HG02870 (cell line): ENCODE data around the gene SRGAP2C.
"Not testable (repeated sequence)": the region's sequence is repeated elsewhere in the genome, so short reads cannot be mapped to it uniquely, and the experiment has no call there.

Experiments
- ATAC-seq: cut with Tn5 transposase; IDR thresholded peaks from one replicate; pipeline ENCODE4 v1.9.1; 2021; ENCODE audit warnings: mild to moderate bottlenecking, moderate library complexity; ENCODE audit not compliant: unreplicated experiment

Gene SRGAP2C

GRCh38 chr1:121226295-121226904 is 41.6 kb downstream of the SRGAP2C start:
- ATAC-seq: not testable (repeated sequence)

- ATAC-seq: not testable (repeated sequence)
Measured at GRCh38 chr1:121226925-121227324, 42.1 kb downstream of the SRGAP2C start.

GRCh38 chr1:121227544-121228330 is 43.0 kb downstream of the SRGAP2C start:
- not testable (repeated sequence) for ATAC-seq

- ATAC-seq: not testable (repeated sequence)
Measured at GRCh38 chr1:121230636-121231035, 45.9 kb downstream of the SRGAP2C start.

GRCh38 chr1:121232445-121233125 is 47.8 kb downstream of the SRGAP2C start:
- peak; percentile 83 for ATAC-seq

- not testable (repeated sequence) for ATAC-seq
Measured at GRCh38 chr1:121234090-121234759, 49.5 kb downstream of the SRGAP2C start.

DNA sequence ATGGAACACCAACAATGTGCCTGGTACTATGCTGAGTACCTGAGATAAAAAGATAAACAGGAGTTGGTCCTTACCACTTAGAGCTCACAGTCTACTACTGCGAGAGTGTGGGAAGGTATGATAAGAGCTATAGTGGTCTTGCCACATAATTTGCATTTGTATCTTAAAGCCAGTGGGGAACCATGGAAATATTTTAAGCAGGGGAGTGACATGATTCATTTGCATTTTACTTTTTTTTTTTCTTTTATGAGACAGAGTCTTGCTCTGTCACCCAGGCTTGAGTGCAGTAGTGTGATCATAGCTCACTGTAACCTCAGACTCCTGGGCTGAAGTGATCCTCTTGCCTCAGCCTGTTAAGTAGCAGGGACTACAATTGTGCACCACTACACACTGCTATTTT is 53.6 kb downstream of the SRGAP2C start:
- peak; percentile 90 for ATAC-seq

DNA sequence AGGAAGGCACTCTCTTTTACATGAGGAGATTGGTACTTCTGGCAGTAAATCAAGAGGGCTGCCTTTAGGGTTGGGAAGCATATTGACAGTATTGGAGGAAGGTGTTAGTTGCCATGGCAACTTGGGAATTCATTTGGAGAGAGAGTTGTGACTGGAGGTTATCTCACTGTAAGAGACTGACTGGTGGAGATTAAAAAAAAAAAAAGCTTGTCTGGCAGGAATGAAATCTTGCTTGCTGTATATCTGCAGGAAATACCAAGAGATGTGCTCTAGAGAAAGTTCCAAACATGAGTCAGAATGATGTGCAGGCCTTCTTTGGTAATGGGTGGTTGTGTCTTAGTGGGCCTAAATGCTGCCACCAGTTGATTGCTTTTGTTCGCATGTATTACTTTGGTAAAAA is 59.1 kb downstream of the SRGAP2C start:
- ATAC-seq: not testable (repeated sequence)

DNA sequence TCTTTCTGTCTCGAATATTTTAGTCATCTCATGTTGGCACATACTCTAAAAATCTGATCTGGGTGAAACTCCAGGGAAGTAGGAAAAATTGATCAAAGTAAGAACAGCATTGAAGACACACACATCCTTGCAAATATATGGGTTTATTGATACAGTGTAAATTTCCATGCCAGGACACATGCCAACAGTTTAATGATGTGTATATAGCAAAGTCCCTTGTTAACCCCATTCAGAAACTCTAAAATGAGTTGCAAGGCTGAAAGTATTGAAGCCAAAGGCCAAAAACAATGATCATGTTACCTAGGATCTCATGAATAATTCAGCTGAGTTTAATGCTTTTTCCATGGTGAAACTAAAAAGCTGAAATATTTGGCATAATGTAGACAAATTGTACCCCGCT is 61.6 kb downstream of the SRGAP2C start:
- not testable (repeated sequence) for ATAC-seq

- ATAC-seq: not testable (repeated sequence)
Measured at GRCh38 chr1:121252656-121253055, 67.9 kb downstream of the SRGAP2C start.

- not testable (repeated sequence) for ATAC-seq
Measured at GRCh38 chr1:121254618-121255017, 69.8 kb downstream of the SRGAP2C start.

DNA sequence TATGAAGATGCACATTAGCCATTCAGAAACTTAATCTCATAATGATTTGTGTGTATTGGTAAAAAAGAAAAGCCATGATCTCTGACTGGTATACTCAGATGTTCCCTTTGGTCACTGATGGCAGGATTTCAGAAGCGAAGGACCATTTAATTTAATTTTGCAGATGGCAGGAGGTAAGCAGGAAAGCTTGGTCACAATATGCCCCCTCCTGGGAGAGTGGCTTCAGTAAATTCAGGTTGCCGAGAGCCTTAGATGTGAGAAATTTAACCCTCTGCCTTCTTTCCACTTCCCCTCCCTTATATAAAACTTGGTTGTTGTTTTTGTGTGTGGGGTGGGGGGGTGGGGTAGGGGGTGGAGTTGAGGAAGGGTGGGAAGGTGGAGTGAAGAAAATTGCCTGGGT is 72.9 kb downstream of the SRGAP2C start:
- ATAC-seq: not testable (repeated sequence)

DNA sequence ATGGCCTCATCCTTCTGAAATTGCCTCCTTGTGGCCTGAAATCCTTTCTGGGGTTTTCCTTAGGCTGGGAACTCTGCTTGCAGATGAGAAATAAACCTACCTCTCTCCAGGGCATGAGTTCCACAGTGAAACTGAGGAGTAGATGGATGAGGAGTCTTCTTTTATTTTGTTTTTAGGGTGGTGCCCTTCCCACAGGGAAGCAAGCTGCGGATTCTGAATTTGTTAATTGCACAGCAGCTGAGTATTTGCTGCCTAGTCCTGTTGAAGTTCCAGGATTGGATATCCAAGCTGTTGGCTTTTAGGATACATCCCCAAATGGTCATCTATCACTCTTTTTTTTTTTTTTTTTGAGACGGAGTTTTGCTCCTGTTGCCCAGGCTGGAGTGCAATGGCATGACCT is 73.4 kb downstream of the SRGAP2C start:
- not testable (repeated sequence) for ATAC-seq

GRCh38 chr1:121260205-121260604 is 75.4 kb downstream of the SRGAP2C start:
- ATAC-seq: not testable (repeated sequence)

DNA sequence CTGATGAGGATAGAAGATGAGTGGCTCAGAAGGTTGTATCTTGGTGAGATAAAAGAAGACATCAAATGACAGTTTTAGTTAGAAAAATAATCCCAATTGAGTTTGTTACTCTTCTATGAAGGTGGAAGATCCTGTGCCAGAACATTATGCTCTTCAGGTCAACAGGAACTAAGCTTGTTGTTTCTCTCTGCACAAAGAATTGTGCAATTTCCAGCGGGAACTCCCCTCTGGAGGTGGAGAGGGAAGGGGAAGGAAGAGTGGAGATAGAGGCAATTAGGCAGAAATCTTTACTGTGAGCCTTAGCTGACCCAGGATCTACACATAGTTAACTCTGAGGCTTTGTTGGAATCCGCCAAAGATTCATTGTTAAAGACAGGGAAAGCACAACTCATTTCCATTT is 77.4 kb downstream of the SRGAP2C start:
- not testable (repeated sequence) for ATAC-seq

DNA sequence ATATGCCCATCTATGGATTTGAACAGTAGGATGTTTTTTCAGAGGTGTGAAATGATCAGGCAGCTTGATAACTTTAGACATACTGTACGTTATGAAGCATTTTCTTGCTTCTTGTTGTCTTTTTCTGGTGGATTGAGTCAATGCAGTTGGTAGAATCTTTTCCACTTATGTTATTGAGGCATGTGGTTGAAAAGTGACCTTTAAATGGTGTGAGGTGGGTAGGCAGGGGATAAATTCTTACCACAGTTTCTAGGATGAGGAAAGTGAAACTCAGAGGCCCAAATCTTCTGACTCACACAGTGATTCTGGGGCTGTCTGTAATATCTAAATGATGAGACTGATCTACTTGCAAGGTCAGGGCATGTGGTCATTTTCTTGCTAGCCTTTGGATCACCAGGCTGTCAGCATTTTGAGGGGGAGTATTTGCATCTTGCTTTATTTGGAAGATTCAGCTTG is 79.0 kb downstream of the SRGAP2C start:
- ATAC-seq: peak; percentile 83

- ATAC-seq: not testable (repeated sequence)
Measured at GRCh38 chr1:121267072-121267471, 82.3 kb downstream of the SRGAP2C start.

DNA sequence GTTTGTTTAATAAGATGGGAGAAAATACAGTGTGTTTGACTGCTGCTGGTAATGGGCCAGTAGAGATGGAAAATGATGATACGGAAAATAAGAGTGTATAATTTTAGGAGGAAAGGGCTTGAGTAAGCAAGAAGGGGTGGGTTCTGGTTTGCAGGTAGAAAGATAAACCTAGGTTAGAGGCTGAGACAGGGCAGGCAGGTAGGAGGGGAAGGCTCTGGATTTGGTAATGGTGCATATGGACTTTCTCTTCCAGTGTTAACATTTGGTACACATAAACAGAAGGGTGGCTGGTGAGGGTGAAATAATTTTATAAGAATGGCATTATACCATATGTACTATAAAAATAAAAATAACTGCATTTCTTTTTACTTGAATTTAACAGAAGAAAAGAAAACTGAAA is 84.5 kb downstream of the SRGAP2C start:
- not testable (repeated sequence) for ATAC-seq

DNA sequence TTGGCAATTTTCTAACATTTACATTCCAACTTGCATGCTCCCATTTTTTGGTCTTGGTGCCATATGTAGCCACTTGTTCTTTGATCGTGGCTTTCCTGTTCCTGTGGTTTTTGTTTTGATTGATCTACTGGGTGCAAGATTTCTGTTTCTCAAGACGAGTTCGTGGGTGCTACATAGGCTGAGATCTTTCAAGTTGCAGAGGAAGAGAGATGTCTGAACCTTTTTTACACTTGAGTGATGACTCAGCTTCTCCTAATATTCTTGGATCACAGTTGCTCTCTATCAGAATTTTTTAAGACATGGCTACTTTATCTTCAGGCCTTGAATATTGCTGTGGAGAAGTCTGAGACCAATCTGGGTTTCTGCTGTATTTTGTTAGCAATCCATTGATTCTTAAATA is 85.2 kb downstream of the SRGAP2C start:
- ATAC-seq: peak; percentile 31

DNA sequence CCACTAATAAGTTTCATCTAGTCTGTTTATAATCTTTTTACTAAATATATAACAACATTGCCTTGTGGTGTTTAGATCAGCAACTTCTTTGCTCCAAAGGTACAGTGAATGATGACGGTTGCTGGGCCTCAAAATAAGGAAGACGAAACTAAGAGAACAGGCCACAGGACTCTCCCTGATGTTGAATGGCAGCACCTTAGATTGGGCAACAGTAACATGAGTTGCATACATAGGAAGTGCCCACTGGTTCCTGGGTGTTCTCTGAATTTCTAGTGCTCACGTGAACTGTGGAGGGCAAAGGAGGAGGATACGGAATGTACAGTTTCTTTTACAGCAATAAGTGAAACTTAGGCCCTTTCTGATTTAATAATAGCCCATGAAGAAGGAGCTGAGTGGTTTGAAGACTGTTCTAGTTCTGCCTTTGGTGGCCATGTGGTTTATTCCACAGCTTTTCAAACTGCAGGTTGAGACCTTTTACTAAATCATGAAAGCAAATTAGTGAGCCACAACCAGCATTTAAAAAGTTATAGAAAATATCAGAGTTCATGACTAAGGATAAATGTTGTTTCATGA is 86.5 kb downstream of the SRGAP2C start:
- ATAC-seq: peak; percentile 40

- ATAC-seq: not testable (repeated sequence)
Measured at GRCh38 chr1:121275435-121275834, 90.7 kb downstream of the SRGAP2C start.
